A673 (cell line): ENCODE results near the gene MAP3K1.

ENCODE experiments used
- CTCF ChIP-seq: fragments of 300-800, 200-600 bp; sonication (generic); conservative IDR thresholded peaks from 2 replicates; pipeline ENCODE4 v1.5.1; 2017; ENCODE audit warnings: low read depth, mild to moderate bottlenecking, antibody characterized with exemption, low read length, moderate library complexity, mixed read lengths
- EZH2 ChIP-seq: fragments of 200-600 bp; sonication (generic); IDR thresholded peaks from 2 replicates; pipeline ENCODE4 v1.6.1; 2017; ENCODE audit warnings: borderline replicate concordance, low read depth, mild to moderate bottlenecking, mixed read lengths, antibody characterized with exemption, low read length; ENCODE audit not compliant: poor library complexity, severe bottlenecking

DNA sequence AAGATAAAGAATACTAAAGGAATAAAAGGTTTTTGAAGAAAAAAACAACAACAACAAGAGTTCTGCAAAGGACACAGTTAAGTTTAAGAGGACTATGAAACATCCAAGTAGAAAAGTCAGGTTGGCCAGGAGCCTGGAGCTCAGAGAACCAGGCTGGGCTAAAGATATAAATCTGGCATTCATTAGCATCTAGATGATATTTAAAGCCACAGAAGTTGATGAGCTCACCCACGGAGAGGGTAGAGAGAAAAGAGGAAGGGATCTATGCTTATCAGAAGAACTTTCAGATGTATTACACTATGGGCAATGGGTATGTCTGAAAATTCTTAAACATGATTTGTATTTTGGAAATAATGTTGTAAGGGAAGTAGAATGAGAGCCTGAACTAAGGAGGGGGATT lies 126.6 kb downstream of the MAP3K1 start:
- no peak for TF ChIP-seq CTCF
- TF ChIP-seq EZH2: no peak
